ENCODE results near the gene RCAN3. TPM values are rescaled to one million over a fixed set of nuclear protein-coding genes. Genes with fewer than 3 reads are reported as not detected.

The RCAN3 gene
- total and polyA plus RNA-seq, 2 donors from 2014 or later, result 3.5 to 27.1 TPM

DNA sequence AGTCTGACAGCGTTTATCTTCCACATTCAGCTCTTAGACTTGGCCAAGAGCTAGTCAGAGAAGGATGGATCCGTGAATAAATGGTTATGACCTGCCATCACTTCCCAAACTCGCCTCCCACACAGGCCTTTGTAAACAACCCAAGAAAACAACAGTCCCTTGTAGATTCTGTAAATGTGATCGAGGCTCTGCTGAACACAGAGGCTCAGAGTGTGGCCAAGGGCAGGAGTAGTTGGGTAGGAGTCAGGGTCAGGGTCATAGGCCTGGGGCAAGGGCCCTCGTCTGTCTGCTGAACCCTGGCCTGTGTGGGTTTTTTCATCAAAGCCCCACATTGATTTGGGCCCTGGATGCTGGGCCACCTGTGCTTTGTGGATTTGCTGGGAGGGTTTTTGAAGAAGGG, 85.9 kb downstream of the RCAN3 start:
- no peak for DNase-seq
- FAIRE-seq, result no peak
- intact Hi-C loops (cut with DNase I), result no loop called here
- TF ChIP-seq, protein P1, sequence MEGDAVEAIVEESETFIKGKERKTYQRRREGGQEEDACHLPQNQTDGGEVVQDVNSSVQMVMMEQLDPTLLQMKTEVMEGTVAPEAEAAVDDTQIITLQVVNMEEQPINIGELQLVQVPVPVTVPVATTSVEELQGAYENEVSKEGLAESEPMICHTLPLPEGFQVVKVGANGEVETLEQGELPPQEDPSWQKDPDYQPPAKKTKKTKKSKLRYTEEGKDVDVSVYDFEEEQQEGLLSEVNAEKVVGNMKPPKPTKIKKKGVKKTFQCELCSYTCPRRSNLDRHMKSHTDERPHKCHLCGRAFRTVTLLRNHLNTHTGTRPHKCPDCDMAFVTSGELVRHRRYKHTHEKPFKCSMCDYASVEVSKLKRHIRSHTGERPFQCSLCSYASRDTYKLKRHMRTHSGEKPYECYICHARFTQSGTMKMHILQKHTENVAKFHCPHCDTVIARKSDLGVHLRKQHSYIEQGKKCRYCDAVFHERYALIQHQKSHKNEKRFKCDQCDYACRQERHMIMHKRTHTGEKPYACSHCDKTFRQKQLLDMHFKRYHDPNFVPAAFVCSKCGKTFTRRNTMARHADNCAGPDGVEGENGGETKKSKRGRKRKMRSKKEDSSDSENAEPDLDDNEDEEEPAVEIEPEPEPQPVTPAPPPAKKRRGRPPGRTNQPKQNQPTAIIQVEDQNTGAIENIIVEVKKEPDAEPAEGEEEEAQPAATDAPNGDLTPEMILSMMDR (IDR thresholded peaks at IDR 0.05; ENCODE audit: borderline replicate concordance, extremely low read depth, insufficient read depth), result no peak
- no peak overlapping the region for H3K27ac ChIP-seq (ENCODE audit: low read depth in 2 of 2, low read length in 2 of 2)
- H3K4me3 ChIP-seq (ENCODE audit: low read length in 3 of 3), result no peak overlapping the region
- no peaks in the 10 kb centered on the region for H3K9me3 ChIP-seq (ENCODE audit: control insufficient read depth in 2 of 3, insufficient read depth in 1 of 3, low read length in 3 of 3)
- no peaks in the 10 kb centered on the region for H3K27me3 ChIP-seq (ENCODE audit: control insufficient read depth, insufficient read depth, low read length)
- H3K4me1 ChIP-seq (ENCODE audit: control insufficient read depth in 2 of 3, insufficient read depth in 2 of 3, low read depth in 1 of 3, low read length in 3 of 3), result no peaks in the 10 kb centered on the region
- H3K9ac ChIP-seq (ENCODE audit: low read length in 3 of 3), result no peak overlapping the region
- H3K36me3 ChIP-seq (ENCODE audit: control insufficient read depth in 2 of 3, insufficient read depth in 3 of 3, low read length in 3 of 3), result no peaks in the 10 kb centered on the region

DNA sequence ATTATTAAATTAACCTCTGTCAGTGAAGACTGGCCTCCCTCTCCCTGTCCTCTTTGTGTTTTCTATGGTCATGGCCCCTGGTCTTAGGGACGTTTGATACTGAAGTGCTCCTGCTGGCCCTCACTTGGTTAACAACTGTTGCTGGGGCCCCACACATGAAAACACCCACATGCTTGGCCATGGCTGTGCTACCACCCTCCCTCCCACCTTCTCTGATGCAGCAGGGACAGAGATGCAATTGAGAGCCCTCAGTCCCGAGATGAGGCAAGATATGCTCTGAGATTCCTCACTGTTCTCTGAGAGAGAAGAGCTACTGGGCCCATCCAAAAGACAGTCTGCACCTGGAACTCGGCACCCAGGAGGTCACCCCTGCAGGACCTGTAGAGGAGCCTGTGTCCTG, 86.6 kb downstream of the RCAN3 start:
- Histone ChIP-seq H3K36me3 (ENCODE audit: control insufficient read depth in 2 of 3, insufficient read depth in 3 of 3, low read length in 3 of 3) (no peaks in the 10 kb centered on the region), H3K27me3 (ENCODE audit: control insufficient read depth, insufficient read depth, low read length) (no peaks in the 10 kb centered on the region), H3K9me3 (ENCODE audit: control insufficient read depth in 2 of 3, insufficient read depth in 1 of 3, low read length in 3 of 3) (no peaks in the 10 kb centered on the region), H3K9ac (ENCODE audit: low read length in 3 of 3) (no peak overlapping the region), H3K4me3 (ENCODE audit: low read length in 3 of 3) (no peak overlapping the region), H3K27ac (ENCODE audit: low read depth in 2 of 2, low read length in 2 of 2) (no peak overlapping the region), H3K4me1 (ENCODE audit: control insufficient read depth in 2 of 3, insufficient read depth in 2 of 3, low read depth in 1 of 3, low read length in 3 of 3) (no peaks in the 10 kb centered on the region)
- TF ChIP-seq, protein P1 (IDR thresholded peaks at IDR 0.05; ENCODE audit: borderline replicate concordance, extremely low read depth, insufficient read depth), result no peak
- FAIRE-seq, result no peak
- no peak for DNase-seq
- intact Hi-C loops (cut with DNase I), result no loop called here

Other genes with a start within 250 kb of the RCAN3 start
- 1.7 TPM for gene GRHL3, start 183.5 kb upstream of the RCAN3 start, total RNA-seq
- 0.32 TPM for gene GRHL3, start 183.5 kb upstream of the RCAN3 start, polyA plus RNA-seq (ENCODE audit: insufficient read depth, low read depth, low replicate concordance)
- 12.2 TPM for gene STPG1, start 89.1 kb upstream of the RCAN3 start, total RNA-seq
- 10.6 TPM for gene STPG1, start 89.1 kb upstream of the RCAN3 start, polyA plus RNA-seq (ENCODE audit: insufficient read depth, low read depth, low replicate concordance)
- gene NIPAL3, start 87.0 kb upstream of the RCAN3 start, total RNA-seq, result 46.4 TPM
- gene NIPAL3, start 87.0 kb upstream of the RCAN3 start, polyA plus RNA-seq (ENCODE audit: insufficient read depth, low read depth, low replicate concordance), result 13.5 TPM
- gene NCMAP, start 53.3 kb downstream of the RCAN3 start, total RNA-seq, result 11.0 TPM
- gene NCMAP, start 53.3 kb downstream of the RCAN3 start, polyA plus RNA-seq (ENCODE audit: insufficient read depth, low read depth, low replicate concordance), result 0.65 TPM
- gene SRRM1, start 140.5 kb downstream of the RCAN3 start, total RNA-seq, result 123 TPM
- 21.1 TPM for gene SRRM1, start 140.5 kb downstream of the RCAN3 start, polyA plus RNA-seq (ENCODE audit: insufficient read depth, low read depth, low replicate concordance)
- 315 TPM for gene CLIC4, start 242.6 kb downstream of the RCAN3 start, total RNA-seq
- gene CLIC4, start 242.6 kb downstream of the RCAN3 start, polyA plus RNA-seq (ENCODE audit: insufficient read depth, low read depth, low replicate concordance), result 72.7 TPM